ENCODE data around the gene OSBPL8.

The OSBPL8 gene

DNA sequence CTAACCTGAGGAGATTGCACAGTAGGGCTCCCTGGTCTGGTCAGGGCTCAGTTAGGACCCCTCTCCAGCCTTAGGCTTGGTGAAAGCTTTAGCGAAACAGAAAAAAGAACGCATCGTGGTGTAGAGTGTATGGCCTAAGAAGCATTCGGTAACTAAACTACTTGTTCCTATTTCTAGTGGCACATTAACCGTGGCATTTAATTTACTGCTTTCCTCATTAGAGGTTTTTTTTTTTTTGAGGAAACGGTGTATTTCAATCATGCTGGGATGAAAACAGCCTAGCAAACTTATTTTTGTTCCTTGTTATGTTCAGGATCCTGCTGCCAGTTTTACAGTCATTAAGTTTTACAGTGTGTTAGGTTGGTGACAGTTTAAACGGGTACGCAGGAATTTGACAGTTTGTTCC lies 518 bp upstream of the OSBPL8 start:
- Histone ChIP-seq H3K9me3 (ENCODE audit: insufficient read depth, low read length) (no peaks in the 10 kb centered on the region), H2AFZ (ENCODE audit: low read depth, low read length, severe bottlenecking) (peak overlapping the region; percentile 93), H3K9me2 (replicated peaks; ENCODE audit: insufficient read depth, low read length) (no peaks in the 10 kb centered on the region), H3K27me3 (ENCODE audit: low read length) (no peaks in the 10 kb centered on the region), H3K9ac (ENCODE audit: low read length) (peak overlapping the region; percentile 98), H3K27ac (ENCODE audit: low read depth, low read length) (peak overlapping the region; percentile 71), H4K20me1 (ENCODE audit: low read depth, low read length) (peaks cover 4% of the 10 kb centered on the region), H3K4me2 (ENCODE audit: low read depth, low read length, poor library complexity, severe bottlenecking) (peak overlapping the region; percentile 98), H3K4me3 (ENCODE audit: insufficient read depth, low read length, poor library complexity, severe bottlenecking) (peak overlapping the region; percentile 86), H3F3A (ENCODE audit: insufficient read depth) (0 out of 2 replicates have a peak, but pooled peaks cover 9% of the 10 kb centered on the region), H3K36me3 (ENCODE audit: low read length) (no peaks in the 10 kb centered on the region), H3K79me2 (ENCODE audit: insufficient read depth, low read length) (peaks cover 39% of the 10 kb centered on the region)
- TF ChIP-seq, protein P1, sequence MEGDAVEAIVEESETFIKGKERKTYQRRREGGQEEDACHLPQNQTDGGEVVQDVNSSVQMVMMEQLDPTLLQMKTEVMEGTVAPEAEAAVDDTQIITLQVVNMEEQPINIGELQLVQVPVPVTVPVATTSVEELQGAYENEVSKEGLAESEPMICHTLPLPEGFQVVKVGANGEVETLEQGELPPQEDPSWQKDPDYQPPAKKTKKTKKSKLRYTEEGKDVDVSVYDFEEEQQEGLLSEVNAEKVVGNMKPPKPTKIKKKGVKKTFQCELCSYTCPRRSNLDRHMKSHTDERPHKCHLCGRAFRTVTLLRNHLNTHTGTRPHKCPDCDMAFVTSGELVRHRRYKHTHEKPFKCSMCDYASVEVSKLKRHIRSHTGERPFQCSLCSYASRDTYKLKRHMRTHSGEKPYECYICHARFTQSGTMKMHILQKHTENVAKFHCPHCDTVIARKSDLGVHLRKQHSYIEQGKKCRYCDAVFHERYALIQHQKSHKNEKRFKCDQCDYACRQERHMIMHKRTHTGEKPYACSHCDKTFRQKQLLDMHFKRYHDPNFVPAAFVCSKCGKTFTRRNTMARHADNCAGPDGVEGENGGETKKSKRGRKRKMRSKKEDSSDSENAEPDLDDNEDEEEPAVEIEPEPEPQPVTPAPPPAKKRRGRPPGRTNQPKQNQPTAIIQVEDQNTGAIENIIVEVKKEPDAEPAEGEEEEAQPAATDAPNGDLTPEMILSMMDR (IDR thresholded peaks at IDR 0.05; ENCODE audit: insufficient read depth, low read length, poor library complexity, severe bottlenecking) = no peak

DNA sequence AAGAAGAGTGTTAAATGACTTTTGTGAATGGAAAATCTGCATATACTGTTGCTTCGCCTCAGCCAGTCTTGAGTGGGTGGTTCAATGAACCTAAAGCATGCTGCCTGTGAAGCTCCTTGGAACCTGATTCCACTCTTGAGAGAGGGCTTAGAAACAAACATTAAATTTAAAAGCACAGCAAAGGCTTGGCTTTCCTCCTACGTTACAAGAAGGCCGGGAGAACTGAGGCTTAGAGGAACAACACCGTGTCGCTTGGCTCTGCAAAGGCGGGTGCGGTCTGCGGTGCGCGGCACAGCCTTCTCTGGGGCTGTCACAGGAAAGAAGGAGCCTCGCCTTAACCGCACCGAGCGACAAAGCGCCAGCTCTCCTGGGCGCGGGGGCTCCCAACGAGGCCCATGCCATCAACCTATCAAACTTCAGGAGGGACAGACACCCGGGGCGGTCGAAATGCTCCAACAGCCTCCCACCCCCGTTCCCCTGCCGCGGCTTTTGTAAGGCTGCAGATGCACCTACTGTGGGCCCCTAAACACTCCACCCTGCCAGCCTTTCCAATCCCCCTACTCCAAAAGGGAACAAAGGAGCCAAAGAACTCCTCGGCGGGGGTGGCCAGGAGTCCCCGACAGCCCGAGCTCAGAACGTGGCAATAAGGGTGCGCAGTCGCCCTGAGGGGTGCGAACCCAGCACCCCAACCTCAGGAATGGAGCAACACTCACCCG lies 729 bp downstream of the OSBPL8 start:
- H3K9me3 ChIP-seq (ENCODE audit: insufficient read depth, low read length) = no peaks in the 10 kb centered on the region
- no peaks in the 10 kb centered on the region for H3K9me2 ChIP-seq (replicated peaks; ENCODE audit: insufficient read depth, low read length)
- no peaks in the 10 kb centered on the region for H3K36me3 ChIP-seq (ENCODE audit: low read length)
- peak overlapping the region; percentile 54 for H2AFZ ChIP-seq (ENCODE audit: low read depth, low read length, severe bottlenecking)
- H3K79me2 ChIP-seq (ENCODE audit: insufficient read depth, low read length) = peaks cover 51% of the 10 kb centered on the region
- H3K27me3 ChIP-seq (ENCODE audit: low read length) = no peaks in the 10 kb centered on the region
- peaks cover 4% of the 10 kb centered on the region for H4K20me1 ChIP-seq (ENCODE audit: low read depth, low read length)
- TF ChIP-seq, protein P1 (IDR thresholded peaks at IDR 0.05; ENCODE audit: insufficient read depth, low read length, poor library complexity, severe bottlenecking) = no peak
- TF ChIP-seq EZH2phosphoT487 (conservative IDR thresholded peaks at IDR 0.05; ENCODE audit: low read length) = no peak
- peak overlapping the region; percentile 97 for H3K4me2 ChIP-seq (ENCODE audit: low read depth, low read length, poor library complexity, severe bottlenecking)
- H3K9ac ChIP-seq (ENCODE audit: low read length) = peak overlapping the region; percentile 98
- peak overlapping the region; percentile 54 for H3K27ac ChIP-seq (ENCODE audit: low read depth, low read length)
- peak overlapping the region; percentile 86 for H3K4me3 ChIP-seq (ENCODE audit: insufficient read depth, low read length, poor library complexity, severe bottlenecking)
- H3F3A ChIP-seq (ENCODE audit: insufficient read depth) = peaks cover 16% of the 10 kb centered on the region; the same call in 1 of the 2 replicates

DNA sequence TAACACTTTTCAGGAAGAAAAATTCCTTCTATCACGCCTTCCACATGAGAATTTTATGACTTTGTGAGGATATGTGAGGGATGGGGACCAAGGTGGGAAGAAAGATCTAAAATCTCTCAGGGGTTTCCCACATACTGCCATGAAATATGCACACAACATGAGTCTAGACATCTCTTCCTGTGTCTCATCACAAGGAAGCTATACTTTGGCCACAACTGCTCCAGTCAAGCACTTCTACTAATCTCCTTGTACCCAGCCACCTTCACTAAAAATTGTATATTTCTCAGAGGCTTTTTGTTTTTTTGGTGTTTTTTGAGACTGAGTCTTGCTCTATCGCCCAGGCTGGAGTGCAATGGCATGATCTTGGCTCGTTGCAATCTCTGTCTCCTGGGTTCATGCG lies 3.2 kb downstream of the OSBPL8 start:
- Histone ChIP-seq H3K9me2 (replicated peaks; ENCODE audit: insufficient read depth, low read length) (no peaks in the 10 kb centered on the region), H3K4me3 (ENCODE audit: insufficient read depth, low read length, poor library complexity, severe bottlenecking) (no peak overlapping the region), H3K27ac (ENCODE audit: low read depth, low read length) (no peak overlapping the region), H3K9me3 (ENCODE audit: insufficient read depth, low read length) (no peaks in the 10 kb centered on the region), H2AFZ (ENCODE audit: low read depth, low read length, severe bottlenecking) (no peak overlapping the region), H3K27me3 (ENCODE audit: low read length) (no peaks in the 10 kb centered on the region), H3F3A (ENCODE audit: insufficient read depth) (peaks cover 16% of the 10 kb centered on the region; the same call in 1 of the 2 replicates), H3K79me2 (ENCODE audit: insufficient read depth, low read length) (peaks cover 75% of the 10 kb centered on the region), H3K4me2 (ENCODE audit: low read depth, low read length, poor library complexity, severe bottlenecking) (peak overlapping the region; percentile 5), H4K20me1 (ENCODE audit: low read depth, low read length) (peaks cover 4% of the 10 kb centered on the region), H3K9ac (ENCODE audit: low read length) (no peak overlapping the region), H3K36me3 (ENCODE audit: low read length) (no peaks in the 10 kb centered on the region)
- no peak for TF ChIP-seq EZH2phosphoT487 (conservative IDR thresholded peaks at IDR 0.05; ENCODE audit: low read length)
- TF ChIP-seq, protein P1 (IDR thresholded peaks at IDR 0.05; ENCODE audit: insufficient read depth, low read length, poor library complexity, severe bottlenecking) = no peak
